ENCODE results near the gene XPNPEP1.

The XPNPEP1 gene

GRCh38 chr10:109931163-109931562 lies 7.9 kb upstream of the XPNPEP1 start:
- TF ChIP-seq TAF1 (IDR thresholded peaks at IDR 0.05; ENCODE audit: low read depth) = no peak
- no peak for TF ChIP-seq MAX (IDR thresholded peaks at IDR 0.05)
- TF ChIP-seq NFIC (IDR thresholded peaks at IDR 0.05) = no peak
- no peak for TF ChIP-seq REST (IDR thresholded peaks at IDR 0.05; ENCODE audit: low read depth)
- TF ChIP-seq EGR1 (IDR thresholded peaks at IDR 0.05) = no peak
- no peak for TF ChIP-seq USF1 (IDR thresholded peaks at IDR 0.05)
- no peak for TF ChIP-seq EP300 (IDR thresholded peaks at IDR 0.05; ENCODE audit: borderline replicate concordance)
- no peak for TF ChIP-seq CREB1 (IDR thresholded peaks at IDR 0.05; ENCODE audit: low read depth)
- no peak for TF ChIP-seq RAD21 (IDR thresholded peaks at IDR 0.05; ENCODE audit: low read depth)
- TF ChIP-seq TEAD4 (IDR thresholded peaks at IDR 0.05) = no peak
- TF ChIP-seq YY1 (IDR thresholded peaks at IDR 0.05; ENCODE audit: low read depth) = no peak
- no peak for TF ChIP-seq ZBTB7A (IDR thresholded peaks at IDR 0.05; ENCODE audit: low read depth)
- no peak for TF ChIP-seq CEBPB (IDR thresholded peaks at IDR 0.05)

GRCh38 chr10:109929501-109930219 lies 6.3 kb upstream of the XPNPEP1 start:
- TF ChIP-seq MAX (IDR thresholded peaks at IDR 0.05) (no peak), TAF1 (IDR thresholded peaks at IDR 0.05; ENCODE audit: low read depth) (no peak), ZBTB7A (IDR thresholded peaks at IDR 0.05; ENCODE audit: low read depth) (no peak), CREB1 (IDR thresholded peaks at IDR 0.05; ENCODE audit: low read depth) (no peak), NFIC (IDR thresholded peaks at IDR 0.05) (no peak), TCF12 (IDR thresholded peaks at IDR 0.05; ENCODE audit: low read depth) (no peak), RAD21 (IDR thresholded peaks at IDR 0.05; ENCODE audit: low read depth) (no peak)

- TF ChIP-seq FOXM1 (IDR thresholded peaks at IDR 0.05; ENCODE audit: borderline replicate concordance, low read depth) (no peak), USF1 (IDR thresholded peaks at IDR 0.05) (no peak), CREB1 (IDR thresholded peaks at IDR 0.05; ENCODE audit: low read depth) (no peak), EP300 (IDR thresholded peaks at IDR 0.05; ENCODE audit: borderline replicate concordance) (no peak), ZBTB7A (IDR thresholded peaks at IDR 0.05; ENCODE audit: low read depth) (no peak), EGR1 (IDR thresholded peaks at IDR 0.05) (no peak), REST (IDR thresholded peaks at IDR 0.05; ENCODE audit: low read depth) (no peak), MAX (IDR thresholded peaks at IDR 0.05) (no peak), TAF1 (IDR thresholded peaks at IDR 0.05; ENCODE audit: low read depth) (no peak), TCF12 (IDR thresholded peaks at IDR 0.05; ENCODE audit: low read depth) (no peak)
Observed at GRCh38 chr10:109928475-109928891, 5.2 kb upstream of the XPNPEP1 start.

GRCh38 chr10:109926825-109927224 lies 3.5 kb upstream of the XPNPEP1 start:
- TF ChIP-seq CREB1 (IDR thresholded peaks at IDR 0.05; ENCODE audit: low read depth) (no peak), RAD21 (IDR thresholded peaks at IDR 0.05; ENCODE audit: low read depth) (no peak), EGR1 (IDR thresholded peaks at IDR 0.05) (no peak), YY1 (IDR thresholded peaks at IDR 0.05; ENCODE audit: low read depth) (no peak), TAF1 (IDR thresholded peaks at IDR 0.05; ENCODE audit: low read depth) (no peak), MAX (IDR thresholded peaks at IDR 0.05) (no peak), TCF12 (IDR thresholded peaks at IDR 0.05; ENCODE audit: low read depth) (no peak), USF1 (IDR thresholded peaks at IDR 0.05) (no peak), FOXM1 (IDR thresholded peaks at IDR 0.05; ENCODE audit: borderline replicate concordance, low read depth) (no peak)

GRCh38 chr10:109926061-109926745 lies 2.9 kb upstream of the XPNPEP1 start:
- TF ChIP-seq FOXM1 (IDR thresholded peaks at IDR 0.05; ENCODE audit: borderline replicate concordance, low read depth) (no peak), TEAD4 (IDR thresholded peaks at IDR 0.05) (no peak), CREB1 (IDR thresholded peaks at IDR 0.05; ENCODE audit: low read depth) (no peak), REST (IDR thresholded peaks at IDR 0.05; ENCODE audit: low read depth) (no peak), EGR1 (IDR thresholded peaks at IDR 0.05) (no peak), MAX (IDR thresholded peaks at IDR 0.05) (no peak), CEBPB (IDR thresholded peaks at IDR 0.05) (no peak), ZBTB7A (IDR thresholded peaks at IDR 0.05; ENCODE audit: low read depth) (no peak), YY1 (IDR thresholded peaks at IDR 0.05; ENCODE audit: low read depth) (no peak), USF1 (IDR thresholded peaks at IDR 0.05) (no peak), RAD21 (IDR thresholded peaks at IDR 0.05; ENCODE audit: low read depth) (no peak), EP300 (IDR thresholded peaks at IDR 0.05; ENCODE audit: borderline replicate concordance) (no peak), NFIC (IDR thresholded peaks at IDR 0.05) (no peak), TCF12 (IDR thresholded peaks at IDR 0.05; ENCODE audit: low read depth) (no peak), TAF1 (IDR thresholded peaks at IDR 0.05; ENCODE audit: low read depth) (no peak)

Data from Ishikawa (cell line).